GM19035 (cell line): ENCODE data around the gene TBX2.

Experiments
- ATAC-seq: cut with Tn5 transposase; IDR thresholded peaks from one replicate; pipeline ENCODE4 v1.9.1; 2021; ENCODE audit not compliant: unreplicated experiment

The TBX2 gene

GRCh38 chr17:61452301-61453290, 53.0 kb downstream of the TBX2 start, which contains the start of gene TBX4:
Gene TBX4, plus strand, starts transcription at chr17:61452422. Its CDS starts 4,069 bp downstream, at chr17:61456491.
- ATAC-seq = no peak

DNA sequence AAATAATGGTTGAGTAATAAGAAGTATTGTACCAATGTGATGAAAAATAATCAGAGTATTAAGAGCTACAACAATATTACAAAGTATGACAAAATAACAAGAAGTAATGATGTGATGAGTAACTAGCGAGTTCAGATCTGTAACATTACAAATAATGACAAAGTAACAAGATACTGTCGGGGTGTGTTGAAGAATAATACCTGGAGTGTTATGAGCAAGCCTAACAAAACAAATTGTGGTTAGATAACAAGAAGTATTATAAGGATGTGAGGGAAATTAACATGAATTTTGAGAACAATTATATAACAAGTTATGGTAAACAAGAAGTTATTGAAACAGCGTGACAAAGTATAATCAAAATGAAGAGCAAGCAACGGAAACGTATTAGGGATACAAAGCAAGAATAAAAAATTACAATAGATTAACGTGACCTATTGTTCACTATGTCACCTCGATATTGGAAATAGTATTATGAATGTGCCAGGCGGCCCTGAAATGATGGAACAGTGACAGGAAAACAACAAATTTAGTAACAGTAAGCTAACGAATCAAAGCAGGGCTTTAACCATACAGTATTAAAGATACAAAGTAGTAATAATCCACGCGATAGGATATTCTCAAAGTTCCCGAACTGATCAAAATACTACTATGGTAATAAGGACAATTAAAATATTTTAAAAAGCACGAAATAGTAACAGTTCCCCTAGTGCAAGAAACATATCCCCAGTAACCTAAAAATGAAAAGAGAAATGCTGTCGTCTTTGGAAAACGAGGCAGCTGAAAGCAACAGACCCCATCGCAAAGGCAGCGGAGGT, 54.1 kb downstream of the TBX2 start:
- no peak for ATAC-seq

GRCh38 chr17:61454381-61455323, 55.0 kb downstream of the TBX2 start:
- ATAC-seq = no peak

- no peak for ATAC-seq
Observed at GRCh38 chr17:61455324-61456060, 55.8 kb downstream of the TBX2 start.

DNA sequence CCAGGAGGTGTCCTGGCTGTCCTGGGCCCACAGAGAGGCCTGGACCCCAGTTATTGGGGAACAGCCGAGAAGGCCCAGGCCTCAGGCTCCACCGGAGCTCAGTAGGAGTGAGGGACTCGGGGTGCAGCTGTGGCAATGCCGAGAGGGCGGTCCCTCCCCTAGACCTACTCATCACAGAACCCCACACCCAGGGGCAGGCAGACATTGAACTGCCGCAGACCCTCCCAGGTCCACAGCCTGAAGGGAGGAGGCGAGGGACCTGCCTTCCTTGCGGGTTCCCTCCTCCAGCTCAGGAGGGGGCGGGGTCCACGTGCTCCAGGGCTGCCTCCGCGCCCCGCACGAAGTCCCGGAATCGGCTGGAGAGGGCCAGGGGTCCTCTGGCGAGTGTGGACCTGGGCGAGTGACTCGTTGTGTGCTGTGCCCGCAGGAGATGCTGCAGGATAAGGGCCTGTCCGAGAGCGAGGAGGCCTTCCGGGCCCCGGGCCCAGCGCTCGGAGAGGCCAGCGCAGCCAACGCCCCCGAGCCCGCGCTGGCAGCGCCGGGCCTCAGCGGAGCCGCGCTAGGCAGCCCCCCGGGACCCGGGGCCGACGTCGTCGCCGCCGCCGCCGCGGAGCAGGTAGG, 56.5 kb downstream of the TBX2 start:
- no peak for ATAC-seq

GRCh38 chr17:61456688-61457225, 57.1 kb downstream of the TBX2 start:
- no peak for ATAC-seq

GRCh38 chr17:61457226-61457983, 57.8 kb downstream of the TBX2 start:
- no peak for ATAC-seq

DNA sequence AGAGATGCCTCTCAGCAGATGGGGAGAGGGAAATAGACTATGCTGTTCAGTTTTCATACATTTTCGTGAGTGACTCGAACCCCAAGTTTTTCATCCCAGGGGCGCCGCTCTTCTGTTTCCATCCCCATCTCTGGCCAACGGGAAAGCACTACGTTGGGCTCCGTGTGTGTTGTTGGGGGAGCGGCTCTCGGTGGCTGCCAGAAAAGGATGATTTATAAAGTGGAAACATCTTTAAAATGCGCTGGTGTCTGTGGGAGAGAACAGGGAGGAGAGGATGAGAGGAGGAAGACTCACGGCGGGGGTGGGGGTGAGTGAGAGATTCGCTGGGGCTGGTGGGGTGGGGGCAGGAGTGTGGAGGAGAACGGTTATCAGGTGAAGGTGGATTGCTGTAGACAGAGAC, 58.4 kb downstream of the TBX2 start:
- ATAC-seq = no peak

- ATAC-seq = no peak
Observed at GRCh38 chr17:61458421-61459141, 58.9 kb downstream of the TBX2 start.
